ENCODE measurements around the gene KIRREL2. TPM values are rescaled to one million over a fixed set of nuclear protein-coding genes. Genes with fewer than 3 reads are reported as not detected.

The KIRREL2 gene
- total RNA-seq, 2 donors from 2014 or later, result 0.13 TPM; not detected in 1

- H3K27me3 ChIP-seq, result no peaks in the 10 kb centered on the region
- no peak for TF ChIP-seq CTCF (IDR thresholded peaks at IDR 0.05)
Observed at GRCh38 chr19:35813043-35813890, 43.4 kb upstream of the KIRREL2 start.

GRCh38 chr19:35816262-35816661 is 40.4 kb upstream of the KIRREL2 start:
- no peak overlapping the region for H3K9ac ChIP-seq (ENCODE audit: low read depth in 2 of 2, low read length in 2 of 2)
- no peaks in the 10 kb centered on the region for H3K27me3 ChIP-seq
- H3K27ac ChIP-seq, result no peak overlapping the region
- no peak for DNase-seq
- no peaks in the 10 kb centered on the region for H3K4me1 ChIP-seq
- intact Hi-C loops (cut with DNase I), result no loop called here
- H3K9me3 ChIP-seq, result no peaks in the 10 kb centered on the region
- no peaks in the 10 kb centered on the region for H3K36me3 ChIP-seq
- H3K4me3 ChIP-seq, result no peak overlapping the region
- no peak for TF ChIP-seq CTCF (IDR thresholded peaks at IDR 0.05)

More at GRCh38 chr19:35813043-35813890, 43.4 kb upstream of the KIRREL2 start:
- Histone ChIP-seq H3K27ac (no peak overlapping the region), H3K4me3 (no peak overlapping the region), H3K9me3 (no peaks in the 10 kb centered on the region), H3K36me3 (no peaks in the 10 kb centered on the region), H3K9ac (ENCODE audit: low read depth in 2 of 2, low read length in 2 of 2) (no peak overlapping the region), H3K4me1 (no peaks in the 10 kb centered on the region)
- intact Hi-C loops (cut with DNase I), result no loop called here
- no peak for DNase-seq

- intact Hi-C loops (cut with DNase I), result no loop called here
- H3K4me3 ChIP-seq, result no peak overlapping the region
- H3K9ac ChIP-seq (ENCODE audit: low read depth in 2 of 2, low read length in 2 of 2), result no peak overlapping the region
- no peaks in the 10 kb centered on the region for H3K9me3 ChIP-seq
- TF ChIP-seq CTCF (IDR thresholded peaks at IDR 0.05), result no peak
- no peaks in the 10 kb centered on the region for H3K27me3 ChIP-seq
- DNase-seq, result no peak
- no peaks in the 10 kb centered on the region for H3K4me1 ChIP-seq
- no peaks in the 10 kb centered on the region for H3K36me3 ChIP-seq
- H3K27ac ChIP-seq, result no peak overlapping the region
Observed at GRCh38 chr19:35816846-35817245, 39.9 kb upstream of the KIRREL2 start.

DNA sequence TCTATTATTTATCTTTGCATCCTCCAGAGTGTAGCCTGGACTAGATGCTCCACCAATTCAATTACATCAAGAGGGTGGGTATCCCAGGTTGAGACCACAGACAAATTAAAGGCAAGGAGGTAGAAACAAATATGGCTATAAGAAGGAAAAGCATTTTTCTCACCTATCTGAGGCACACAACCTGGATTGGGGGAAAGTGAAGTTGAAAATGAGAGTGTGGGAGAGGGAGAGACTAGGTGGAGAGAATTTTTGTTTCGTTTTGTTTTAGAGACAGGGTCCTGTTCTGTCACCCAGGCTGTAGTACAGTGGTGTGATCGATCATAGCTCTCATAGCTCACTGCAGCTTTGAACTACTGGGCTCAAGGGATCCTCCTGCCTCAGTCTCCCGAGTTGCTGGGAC is 38.3 kb upstream of the KIRREL2 start:
- no peaks in the 10 kb centered on the region for H3K27me3 ChIP-seq
- intact Hi-C loops (cut with DNase I), result no loop called here

GRCh38 chr19:35822579-35822978 is 34.1 kb upstream of the KIRREL2 start:
- Histone ChIP-seq H3K9ac (ENCODE audit: low read depth in 2 of 2, low read length in 2 of 2) (no peak overlapping the region), H3K27ac (no peak overlapping the region), H3K27me3 (no peaks in the 10 kb centered on the region), H3K36me3 (no peaks in the 10 kb centered on the region), H3K4me1 (no peaks in the 10 kb centered on the region), H3K9me3 (no peaks in the 10 kb centered on the region), H3K4me3 (no peak overlapping the region)
- intact Hi-C loops (cut with DNase I), result no loop called here
- no peak for DNase-seq
- TF ChIP-seq CTCF (IDR thresholded peaks at IDR 0.05), result no peak

More for the DNA sequence above, 38.3 kb upstream of the KIRREL2 start:
- Histone ChIP-seq H3K9ac (ENCODE audit: low read depth in 2 of 2, low read length in 2 of 2) (no peak overlapping the region), H3K4me1 (no peaks in the 10 kb centered on the region), H3K4me3 (no peak overlapping the region), H3K9me3 (no peaks in the 10 kb centered on the region), H3K27ac (no peak overlapping the region), H3K36me3 (no peaks in the 10 kb centered on the region)
- DNase-seq, result no peak
- TF ChIP-seq CTCF (IDR thresholded peaks at IDR 0.05), result no peak
